Kidney (tissue), 14 donors: ENCODE results near the gene ACY1. TPM values are rescaled to one million over a fixed set of nuclear protein-coding genes. Genes with fewer than 3 reads are reported as not detected.

Experiments
- DNase-seq, 5 donors: peaks; one replicate each; pipeline ENCODE4 v3.0.0-alpha.2; 2013 to 2020
- FAIRE-seq: peaks from 2 replicates; lab custom pipeline; 2012; peaks lifted over from hg19 to GRCh38; lab: Jason Lieb, UNC
- H3K27ac ChIP-seq, 2 donors: one replicate each; pipeline ENCODE4 v1.7.0; 2013; ENCODE audit warnings: low read depth in 2 of 2, low read length in 2 of 2, inconsistent platforms in 1 of 2
- H3K27me3 ChIP-seq: one replicate; pipeline ENCODE4 v1.7.1; 2013; ENCODE audit warnings: low read length, inconsistent platforms; ENCODE audit not compliant: control insufficient read depth, insufficient read depth
- H3K36me3 ChIP-seq, 3 donors: one replicate each; pipeline versions ENCODE4 v1.7.0 to v1.7.1; 2013; ENCODE audit warnings: low read length in 3 of 3, control low read depth in 1 of 3, inconsistent platforms in 1 of 3; ENCODE audit not compliant: insufficient read depth in 3 of 3, control insufficient read depth in 2 of 3
- H3K4me1 ChIP-seq, 3 donors: one replicate each; pipeline versions ENCODE4 v1.7.0 to v1.7.1; 2013; ENCODE audit warnings: low read length in 3 of 3, inconsistent platforms in 1 of 3, low read depth in 1 of 3; ENCODE audit not compliant: control insufficient read depth in 2 of 3, insufficient read depth in 2 of 3
- H3K4me3 ChIP-seq, 3 donors: one replicate each; pipeline versions ENCODE4 v1.7.0 to v1.8.1; 2013; ENCODE audit warnings: low read length in 3 of 3, control low read depth in 1 of 3, inconsistent platforms in 1 of 3
- H3K9ac ChIP-seq, 3 donors: one replicate each; pipeline versions ENCODE4 v1.7.0 to v1.7.1; 2013; ENCODE audit warnings: low read length in 3 of 3, control low read depth in 1 of 3, inconsistent platforms in 1 of 3
- H3K9me3 ChIP-seq, 3 donors: one replicate each; pipeline versions ENCODE4 v1.7.0 to v1.7.1; 2013; ENCODE audit warnings: low read length in 3 of 3, control low read depth in 1 of 3, inconsistent platforms in 1 of 3; ENCODE audit not compliant: control insufficient read depth in 2 of 3, insufficient read depth in 1 of 3
- CTCF ChIP-seq: IDR thresholded peaks from 3 replicates; pipeline ENCODE4 v1.5.1; 2012; ENCODE audit warnings: mild to moderate bottlenecking, moderate library complexity, borderline replicate concordance; ENCODE audit not compliant: insufficient read depth; ENCODE audit errors: extremely low read depth
- intact Hi-C: fragments of 100-400 bp; cut with DNase I; formaldehyde crosslinking; loops from one replicate; pipeline ENCODE4 v1.11.1; 2022
- polyA plus RNA-seq: library from polyadenylated mRNA; stranded (reverse); fragments of 350-450 nt; fragmentation: Illumina TruSeq; extraction: RNeasy Lipid Tissue Mini Kit (QIAGEN cat#74804); gene quantifications from one replicate; pipeline ENCODE4 v1.2.3, GENCODE V29; 2014; ENCODE audit warnings: low read depth, low replicate concordance; ENCODE audit not compliant: insufficient read depth
- total RNA-seq: library from RNA; stranded (reverse); fragmentation: NEBNext Ultra II Directional; extraction: Animal tissue kit (Norgen Biotek cat#: 25700); gene quantifications from one replicate; pipeline ENCODE4 v1.2.1, GENCODE V29; 2021
- donor health status: control.
- donor health status: control.
- donor health status: control.
- donor health status: control.
- donor health status: control.
- donor health status: DM: yes; HTN: yes; CAD: no.
- donor health status: Normal renal cell carcinoma (clear cell type).

The ACY1 gene
- total and polyA plus RNA-seq, 2 donors from 2014 or later: 68.1 to 856 TPM

DNA sequence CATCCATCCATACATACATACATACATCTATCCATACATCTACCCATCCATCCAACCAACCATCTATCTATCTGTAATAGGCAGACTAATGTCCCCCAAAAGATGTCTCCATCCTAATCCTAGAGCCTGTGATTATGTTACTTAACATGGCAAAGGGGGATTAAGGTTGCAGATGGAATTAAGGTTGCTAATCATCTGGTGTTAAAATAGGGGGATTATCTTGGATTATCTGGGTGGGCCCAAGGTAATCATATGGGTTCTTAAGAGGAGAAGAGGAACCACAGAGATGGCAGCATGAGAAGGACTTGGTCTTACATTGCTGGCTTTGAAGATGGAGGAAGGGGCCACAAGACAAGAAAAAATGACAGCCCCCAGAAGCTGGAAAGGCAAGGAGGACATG lies 27.1 kb downstream of the ACY1 start:
- intact Hi-C loops: loop anchor here (5.0 kb wide), 1 partner anchor 37 kb away; no protein-coding TSS in a partner anchor
- H3K4me3 ChIP-seq: no peak overlapping the region
- no peak for TF ChIP-seq CTCF
- H3K36me3 ChIP-seq: no peaks in the 10 kb centered on the region
- H3K27ac ChIP-seq: no peak overlapping the region
- H3K4me1 ChIP-seq: peaks cover 0 to 25% (median 3%) of the 10 kb centered on the region in 3 donors
- no peaks in the 10 kb centered on the region for H3K9me3 ChIP-seq
- no peak overlapping the region for H3K9ac ChIP-seq
- DNase-seq (no peak), FAIRE-seq (no peak)
- H3K27me3 ChIP-seq: no peaks in the 10 kb centered on the region

GRCh38 chr3:52012699-52013098 lies 29.4 kb downstream of the ACY1 start:
- FAIRE-seq: no peak
- H3K27ac ChIP-seq: peak overlapping the region in 1 of 2 donors; percentile 53
- TF ChIP-seq CTCF: no peak

GRCh38 chr3:52013802-52014598 lies 30.7 kb downstream of the ACY1 start:
- Histone ChIP-seq H3K4me1 (peaks cover 0 to 31% (median 0%) of the 10 kb centered on the region in 3 donors), H3K9me3 (no peaks in the 10 kb centered on the region), H3K9ac (no peak overlapping the region), H3K4me3 (no peak overlapping the region), H3K27ac (no peak overlapping the region), H3K27me3 (no peaks in the 10 kb centered on the region), H3K36me3 (no peaks in the 10 kb centered on the region)
- DNase-seq (no peak), FAIRE-seq (no peak)
- intact Hi-C loops: loop anchor here (5.0 kb wide), 1 partner anchor 33 kb away; no protein-coding TSS in a partner anchor
- TF ChIP-seq CTCF: no peak

More at GRCh38 chr3:52012699-52013098, 29.4 kb downstream of the ACY1 start:
- DNase-seq: no peak
- Histone ChIP-seq H3K4me1 (peaks cover 0 to 28% (median 0%) of the 10 kb centered on the region in 3 donors), H3K36me3 (no peaks in the 10 kb centered on the region), H3K9ac (no peak overlapping the region), H3K4me3 (no peak overlapping the region), H3K9me3 (no peaks in the 10 kb centered on the region), H3K27me3 (no peaks in the 10 kb centered on the region)
- intact Hi-C loops: loop anchor here (5.0 kb wide), 1 partner anchor 35 kb away; no protein-coding TSS in a partner anchor
